Measurements from ENCODE around the gene ANKRD40CL. TPM values are rescaled to one million over a fixed set of nuclear protein-coding genes. Genes with fewer than 3 reads are reported as not detected.

The ANKRD40CL gene
- total RNA-seq, 1 experiment from 2014 or later: not detected

- Mint-ChIP-seq H3K27ac (ENCODE audit: low read depth, unreplicated experiment) (peak overlapping the region; percentile 84), H3K36me3 (ENCODE audit: insufficient read depth, unreplicated experiment) (peaks cover 80% of the 10 kb centered on the region), H3K4me3 (ENCODE audit: unreplicated experiment) (no peak overlapping the region), H3K4me1 (ENCODE audit: insufficient read depth, unreplicated experiment) (peaks cover 35% of the 10 kb centered on the region), H3K27me3 (ENCODE audit: insufficient read depth, unreplicated experiment) (no peaks in the 10 kb centered on the region), H3K9me3 (ENCODE audit: unreplicated experiment) (no peaks in the 10 kb centered on the region)
- no TSS peak for BruUV-seq (replicated peaks)
- intact Hi-C loops (cut with micrococcal nuclease): no loop called here
- POLR2A ChIA-PET: interaction anchor here (0.9 to 1.2 kb wide), 2 partner anchors 16 to 20 kb away, joined by 3 to 6 read pairs; partner anchors contain the start of gene LUC7L3
- DNase-seq (ENCODE audit: unreplicated experiment): no peak
- CTCF ChIA-PET: interaction anchor here (1.3 kb wide), 1 partner anchor 108 kb away, joined by 3 read pairs; no protein-coding TSS in a partner anchor
- no peak for TF ChIP-seq CTCF (IDR thresholded peaks at IDR 0.05; ENCODE audit: unreplicated experiment)
Observed at GRCh38 chr17:50739098-50739497, 28.2 kb downstream of the ANKRD40CL start.

GRCh38 chr17:50737118-50737698, 30.1 kb downstream of the ANKRD40CL start:
- BruUV-seq (replicated peaks): no TSS peak
- Mint-ChIP-seq H3K4me1 (ENCODE audit: insufficient read depth, unreplicated experiment) (peaks cover 37% of the 10 kb centered on the region), H3K36me3 (ENCODE audit: insufficient read depth, unreplicated experiment) (peaks cover 61% of the 10 kb centered on the region), H3K27me3 (ENCODE audit: insufficient read depth, unreplicated experiment) (no peaks in the 10 kb centered on the region), H3K27ac (ENCODE audit: low read depth, unreplicated experiment) (no peak overlapping the region), H3K9me3 (ENCODE audit: unreplicated experiment) (no peaks in the 10 kb centered on the region), H3K4me3 (ENCODE audit: unreplicated experiment) (no peak overlapping the region)
- DNase-seq (ENCODE audit: unreplicated experiment): no peak
- intact Hi-C loops (cut with micrococcal nuclease): no loop called here
- POLR2A ChIA-PET: no interaction called here
- CTCF ChIA-PET: no interaction called here
- TF ChIP-seq CTCF (IDR thresholded peaks at IDR 0.05; ENCODE audit: unreplicated experiment): no peak

- no peaks in the 10 kb centered on the region for H3K9me3 Mint-ChIP-seq (ENCODE audit: unreplicated experiment)
- no peak for TF ChIP-seq CTCF (IDR thresholded peaks at IDR 0.05; ENCODE audit: unreplicated experiment)
- H3K4me1 Mint-ChIP-seq (ENCODE audit: insufficient read depth, unreplicated experiment): peaks cover 48% of the 10 kb centered on the region
- peaks cover 42% of the 10 kb centered on the region for H3K36me3 Mint-ChIP-seq (ENCODE audit: insufficient read depth, unreplicated experiment)
- H3K27ac Mint-ChIP-seq (ENCODE audit: low read depth, unreplicated experiment): no peak overlapping the region
- BruUV-seq (replicated peaks): no TSS peak
- H3K27me3 Mint-ChIP-seq (ENCODE audit: insufficient read depth, unreplicated experiment): no peaks in the 10 kb centered on the region
- ChIA-PET POLR2A (no interaction called here), CTCF (no interaction called here)
- H3K4me3 Mint-ChIP-seq (ENCODE audit: unreplicated experiment): no peak overlapping the region
- intact Hi-C loops (cut with micrococcal nuclease): no loop called here
- no peak for DNase-seq (ENCODE audit: unreplicated experiment)
Observed at GRCh38 chr17:50735287-50735686, 32.0 kb downstream of the ANKRD40CL start.

GRCh38 chr17:50731575-50732460, 35.5 kb downstream of the ANKRD40CL start:
- Mint-ChIP-seq H3K4me1 (ENCODE audit: insufficient read depth, unreplicated experiment) (peaks cover 32% of the 10 kb centered on the region), H3K27me3 (ENCODE audit: insufficient read depth, unreplicated experiment) (no peaks in the 10 kb centered on the region), H3K27ac (ENCODE audit: low read depth, unreplicated experiment) (no peak overlapping the region), H3K9me3 (ENCODE audit: unreplicated experiment) (no peaks in the 10 kb centered on the region), H3K4me3 (ENCODE audit: unreplicated experiment) (no peak overlapping the region), H3K36me3 (ENCODE audit: insufficient read depth, unreplicated experiment) (peaks cover 12% of the 10 kb centered on the region)
- intact Hi-C loops (cut with micrococcal nuclease): no loop called here
- DNase-seq (ENCODE audit: unreplicated experiment): no peak
- BruUV-seq (replicated peaks): no TSS peak
- ChIA-PET POLR2A (interaction anchor here (0.9 to 1.9 kb wide), 6 partner anchors 9 to 26 kb away, joined by 3 to 7 read pairs (median 4); partner anchors contain the start of gene LUC7L3), CTCF (interaction anchor here (1.0 kb wide), 1 partner anchor 252 kb away, joined by 3 read pairs; no protein-coding TSS in a partner anchor)
- no peak for TF ChIP-seq CTCF (IDR thresholded peaks at IDR 0.05; ENCODE audit: unreplicated experiment)
